Left ventricle myocardium superior (tissue), 1 donor: Measurements from ENCODE around the gene E2F2. TPM values are rescaled to one million over a fixed set of nuclear protein-coding genes. Genes with fewer than 3 reads are reported as not detected.

ENCODE experiments used
- ATAC-seq: fragments of 200-7000 bp; cut with Tn5 transposase; one replicate; pipeline ENCODE4 v1.9.1; 2020; ENCODE audit warnings: mild to moderate bottlenecking, moderate library complexity
- DNase-seq: peaks from one replicate; pipeline ENCODE4 v3.0.0-alpha.2; 2020
- intact Hi-C: fragments of 100-400 bp; cut with micrococcal nuclease; formaldehyde crosslinking; loops from one replicate; pipeline ENCODE4 v1.11.0; 2022
- total RNA-seq: library from RNA; stranded (reverse); fragmentation: NEBNext Ultra II Directional; extraction: Animal tissue kit (Norgen Biotek cat#: 25700); gene quantifications from one replicate; pipeline ENCODE4 v1.2.1, GENCODE V29; 2021
- donor health status: DM: no; HTN: yes; CAD: no; lungs with severe emphysema.

The E2F2 gene
- total RNA-seq, 1 donor from 2014 or later, result 0.35 TPM

DNA sequence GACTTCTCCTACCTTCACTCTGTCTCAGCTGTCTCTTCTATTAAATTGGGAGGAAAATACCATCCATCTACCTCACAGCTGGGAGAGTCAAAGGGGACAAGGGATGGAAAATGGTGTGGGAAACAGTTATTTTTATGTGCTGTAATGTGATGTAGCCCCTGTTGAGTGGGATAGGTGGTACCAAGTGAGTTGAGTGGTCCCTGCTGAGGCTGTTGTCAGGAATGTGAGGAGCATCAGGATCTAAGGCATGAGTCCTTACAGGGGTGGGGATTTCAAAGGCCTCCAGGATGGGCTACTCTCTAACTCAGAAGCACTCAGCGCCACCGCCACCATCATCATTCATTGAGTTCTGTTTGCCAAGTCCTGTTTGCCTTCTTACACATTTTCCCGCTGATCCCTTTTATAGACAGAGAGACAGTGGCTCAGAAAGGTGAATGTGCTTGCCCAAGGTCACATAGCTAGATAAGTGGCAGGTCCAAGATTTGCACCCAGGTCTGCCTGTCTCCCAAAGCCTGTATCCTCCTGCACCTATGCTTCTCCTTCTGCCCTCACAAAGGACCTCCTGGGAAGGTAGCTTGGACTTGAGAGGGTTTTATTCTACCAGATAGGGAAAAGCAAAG is 32.8 kb upstream of the E2F2 start:
- intact Hi-C loops, result no loop called here
- DNase-seq, result no peak
- no peak for ATAC-seq

DNA sequence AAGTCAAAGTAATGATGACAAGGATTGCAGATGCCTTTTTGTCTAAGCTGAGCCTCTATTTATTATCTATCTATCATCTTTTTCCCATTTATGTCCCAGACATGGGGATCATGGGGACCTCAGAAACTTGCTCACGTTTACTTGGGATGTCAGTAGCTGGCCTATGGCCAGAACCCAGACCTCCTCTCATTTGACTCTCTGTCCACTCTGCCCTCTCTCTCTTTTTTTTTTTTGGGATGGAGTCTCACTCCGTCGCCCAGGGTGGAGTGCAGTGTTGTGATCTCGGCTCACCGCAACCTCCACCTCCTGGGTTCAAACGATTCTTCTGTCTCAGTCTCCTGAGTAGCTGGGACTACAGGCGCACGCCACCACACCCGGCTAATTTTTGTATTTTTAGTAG is 32.0 kb upstream of the E2F2 start:
- intact Hi-C loops, result no loop called here
- ATAC-seq, result no peak
- DNase-seq, result peak; percentile 22

DNA sequence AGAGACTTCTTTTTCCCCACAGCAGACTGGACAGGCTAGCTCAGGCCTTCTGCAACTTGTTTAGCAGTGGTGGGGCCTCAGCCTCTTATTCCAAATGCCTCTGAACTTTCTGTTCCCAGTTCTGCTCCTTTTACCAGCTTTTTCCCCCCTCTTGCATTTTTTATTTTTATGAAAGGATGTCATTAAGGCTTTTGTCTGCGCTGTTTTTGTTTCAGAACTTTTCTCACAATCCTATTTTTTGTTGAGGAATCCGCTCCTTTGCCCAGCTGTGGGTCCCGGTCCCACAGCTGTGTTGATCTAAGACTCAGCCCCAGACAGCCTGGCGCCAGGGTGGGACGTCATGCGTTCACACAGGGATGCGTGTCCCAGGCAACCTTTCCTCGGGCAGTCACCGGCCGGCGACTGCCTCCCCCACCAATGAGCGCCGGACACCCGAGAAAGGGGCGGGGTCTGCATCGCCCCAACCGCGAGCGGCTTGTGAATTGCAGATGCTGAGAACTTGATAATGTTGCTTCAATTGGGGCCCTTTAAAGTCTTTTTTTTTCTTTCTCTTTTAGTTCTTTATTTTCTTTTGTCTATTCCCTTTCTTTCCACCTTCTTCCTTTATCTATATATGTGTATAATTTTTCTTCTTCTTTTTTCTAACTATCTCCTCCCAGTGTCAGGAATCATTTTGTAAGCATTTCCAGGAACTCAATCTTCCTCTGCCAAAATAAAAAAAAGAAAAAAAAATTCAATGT is 31.3 kb upstream of the E2F2 start:
- intact Hi-C loops, result no loop called here

DNA sequence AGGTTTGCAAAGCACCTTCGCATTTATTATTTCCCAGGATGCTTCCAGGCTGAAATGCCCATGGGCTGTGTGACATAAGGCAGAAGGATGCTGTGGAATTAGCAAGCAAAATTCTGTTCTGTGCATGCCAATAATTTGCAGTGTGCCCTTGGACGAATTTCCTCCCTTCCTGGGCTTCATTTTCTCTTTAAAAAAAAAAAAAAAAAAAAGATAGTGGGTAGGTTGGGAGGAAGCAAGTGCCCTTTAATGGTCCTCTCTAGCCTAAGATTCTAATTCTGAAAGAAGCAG is 30.7 kb upstream of the E2F2 start:
- DNase-seq (no peak), ATAC-seq (no peak)
- intact Hi-C loops, result no loop called here

More for the DNA sequence above, 31.3 kb upstream of the E2F2 start:
- DNase-seq, result peak; percentile 97
- ATAC-seq, result peak; percentile 85

DNA sequence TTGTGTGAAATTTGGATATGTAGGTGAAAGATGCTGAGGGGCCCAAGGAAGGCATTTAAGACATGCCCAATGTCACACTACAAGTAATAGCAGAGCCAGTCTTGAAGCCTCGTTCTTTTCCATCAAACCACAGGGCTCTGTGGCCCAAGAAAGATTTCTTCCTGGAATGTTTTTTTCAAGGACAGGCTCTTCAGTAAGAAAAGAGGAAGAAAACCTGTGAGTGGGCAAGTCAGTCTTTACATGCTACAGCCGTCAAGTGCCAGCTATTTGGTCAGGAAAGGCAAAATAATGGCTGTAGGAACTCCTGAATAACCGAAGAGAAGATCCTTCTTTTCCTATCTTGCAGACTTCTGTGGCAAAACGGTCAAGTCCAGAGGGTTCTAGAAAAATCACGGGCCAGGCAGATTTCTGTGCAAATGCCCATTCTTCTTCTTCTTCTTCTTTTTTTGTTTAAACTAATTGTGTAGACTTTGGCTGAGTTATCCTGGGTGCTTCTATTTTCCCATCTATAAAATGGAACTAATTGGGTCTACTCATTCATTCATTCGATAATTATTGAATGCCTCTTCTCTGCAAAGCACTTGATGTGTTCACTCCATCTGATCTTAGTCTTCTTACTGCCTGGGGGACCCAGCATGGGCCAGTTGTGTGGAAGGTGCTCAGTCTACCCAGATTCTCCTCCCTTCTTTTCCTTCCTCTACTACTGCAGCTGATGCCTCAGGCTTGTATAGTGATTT is 30.2 kb upstream of the E2F2 start:
- intact Hi-C loops, result no loop called here
- ATAC-seq, result no peak
- no peak for DNase-seq

DNA sequence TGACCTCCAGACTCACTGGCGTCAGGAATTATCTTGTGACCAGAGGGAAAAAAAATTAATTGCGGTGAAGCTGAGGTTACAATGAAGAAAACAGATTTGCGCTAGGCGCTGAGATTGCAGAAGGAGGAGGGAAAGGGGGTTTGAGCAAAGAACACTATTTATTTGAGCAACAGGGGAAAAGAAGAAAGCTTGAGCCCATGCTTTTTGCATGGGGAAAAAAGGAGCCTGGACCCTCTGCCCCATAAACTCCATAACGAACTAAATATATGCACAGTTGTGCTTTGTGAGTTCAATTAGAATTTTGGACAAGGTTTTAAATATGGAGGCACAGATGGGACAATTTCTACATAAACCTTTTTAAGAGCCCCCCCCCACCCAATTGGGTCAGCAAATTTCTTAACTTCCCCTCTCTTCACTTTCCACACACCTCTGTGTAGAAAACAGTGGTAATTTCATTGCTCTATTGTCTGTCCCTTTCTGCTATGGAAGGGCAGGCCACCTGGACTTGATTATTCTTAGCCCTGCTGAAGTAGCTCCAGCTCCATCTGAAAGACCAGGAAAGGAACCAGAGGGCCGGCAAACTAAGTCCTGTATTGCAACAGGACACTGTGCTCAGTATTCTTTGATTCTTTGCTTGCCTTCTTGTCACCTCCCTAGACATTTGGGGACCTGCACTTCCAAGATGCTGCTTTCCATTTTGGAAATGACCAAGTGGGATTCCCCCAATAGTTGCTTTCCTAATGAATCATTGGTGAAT is 29.1 kb upstream of the E2F2 start:
- ATAC-seq, result no peak
- intact Hi-C loops, result no loop called here
- no peak for DNase-seq

DNA sequence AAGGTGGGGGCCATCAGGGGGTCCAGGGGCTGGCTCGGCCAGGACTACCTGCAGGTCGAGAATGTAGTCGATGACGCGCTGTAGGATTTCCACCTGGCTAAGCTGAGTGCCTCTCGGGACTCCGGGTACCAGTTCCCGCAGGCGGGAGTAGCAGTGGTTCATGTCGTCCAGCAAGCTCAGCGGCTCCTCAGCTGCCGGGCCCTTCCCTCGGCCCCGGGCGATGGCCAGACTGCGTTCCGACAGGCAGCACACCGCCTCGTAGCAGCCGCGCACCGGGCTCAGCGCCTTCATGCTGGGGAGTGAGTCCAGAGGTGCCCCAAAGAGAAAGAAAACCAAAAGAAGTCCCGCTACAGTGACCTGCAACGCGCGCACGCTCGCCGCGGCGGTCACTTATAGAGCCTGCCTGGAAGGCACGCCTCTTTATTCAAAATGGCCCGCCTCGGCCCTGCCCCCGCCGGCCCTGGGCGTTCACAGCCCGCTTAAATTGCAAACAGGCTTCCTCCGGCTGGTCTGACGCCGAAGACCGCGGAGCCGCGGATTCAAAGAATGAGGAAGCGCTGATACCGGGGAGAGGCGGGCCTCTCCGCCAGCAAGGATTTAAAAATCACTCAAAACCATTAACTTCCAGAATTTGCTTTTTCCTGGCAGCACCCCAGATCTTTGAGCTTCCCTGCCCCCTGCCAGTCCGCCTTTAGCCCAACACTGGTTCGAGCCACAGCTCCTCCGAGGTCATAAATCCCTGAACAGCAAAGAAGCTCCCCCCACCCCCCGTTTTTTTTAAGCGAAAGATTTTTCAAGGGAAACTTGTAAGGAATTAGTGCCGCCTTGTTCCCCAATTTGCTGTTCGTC is 28.3 kb upstream of the E2F2 start, which contains the start of gene ID3:
ID3 (minus strand) TSS at position 366 of the 849 bp plus-strand sequence; CDS start at position 291, 75 bp downstream.
- intact Hi-C loops, result no loop called here
- ATAC-seq (peak; percentile 76), DNase-seq (peak; percentile 98)

DNA sequence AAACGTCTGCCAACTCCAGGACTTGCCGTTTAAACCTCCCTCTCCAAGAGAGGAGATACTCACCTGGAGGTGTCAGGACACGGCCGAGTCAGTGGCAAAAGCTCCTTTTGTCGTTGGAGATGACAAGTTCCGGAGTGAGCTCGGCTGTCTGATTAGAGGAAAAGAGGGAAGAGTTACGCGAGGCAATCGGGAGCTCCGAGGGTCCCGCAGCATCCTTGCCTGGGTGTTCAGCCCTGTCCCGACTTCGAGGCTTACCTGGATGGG is 27.8 kb upstream of the E2F2 start:
- ATAC-seq, result no peak
- intact Hi-C loops, result no loop called here
- DNase-seq, result no peak

DNA sequence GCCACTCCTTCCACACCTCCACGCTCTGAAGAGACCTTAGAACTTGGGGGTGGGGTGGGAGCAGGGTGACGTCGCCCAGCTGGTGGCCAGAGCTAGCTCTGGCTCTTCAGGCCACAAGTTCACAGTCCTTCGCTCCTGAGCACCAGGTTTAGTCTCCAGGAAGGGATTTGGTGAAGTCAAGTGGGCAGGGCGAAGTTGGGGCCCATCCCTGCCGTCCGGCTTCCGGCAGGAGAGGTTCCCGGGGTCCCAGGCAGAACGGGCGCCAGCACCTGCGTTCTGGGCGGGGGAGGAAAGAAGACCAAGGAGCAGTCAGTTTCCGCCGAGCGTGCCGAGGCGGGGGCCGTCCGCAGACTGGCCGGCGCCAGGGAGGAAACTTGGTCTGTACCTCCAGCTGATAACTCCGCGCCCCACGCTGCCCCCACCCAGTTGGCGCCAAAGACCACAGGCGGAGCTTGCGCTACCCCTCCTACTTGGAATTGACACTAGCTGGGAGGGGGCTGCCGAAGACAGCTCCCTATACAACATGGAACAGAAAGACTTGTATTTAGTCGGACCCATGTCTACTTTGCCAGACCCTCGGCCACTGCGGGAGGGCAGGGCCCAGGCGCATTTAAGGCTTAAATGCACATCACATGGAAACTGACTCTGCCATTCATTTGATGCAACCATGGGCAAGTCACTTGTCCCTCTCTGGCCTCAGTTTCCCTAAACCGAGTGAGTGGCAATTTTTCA is 27.3 kb upstream of the E2F2 start:
- intact Hi-C loops, result no loop called here
- peak; percentile 76 for DNase-seq
- peak; percentile 2 for ATAC-seq

DNA sequence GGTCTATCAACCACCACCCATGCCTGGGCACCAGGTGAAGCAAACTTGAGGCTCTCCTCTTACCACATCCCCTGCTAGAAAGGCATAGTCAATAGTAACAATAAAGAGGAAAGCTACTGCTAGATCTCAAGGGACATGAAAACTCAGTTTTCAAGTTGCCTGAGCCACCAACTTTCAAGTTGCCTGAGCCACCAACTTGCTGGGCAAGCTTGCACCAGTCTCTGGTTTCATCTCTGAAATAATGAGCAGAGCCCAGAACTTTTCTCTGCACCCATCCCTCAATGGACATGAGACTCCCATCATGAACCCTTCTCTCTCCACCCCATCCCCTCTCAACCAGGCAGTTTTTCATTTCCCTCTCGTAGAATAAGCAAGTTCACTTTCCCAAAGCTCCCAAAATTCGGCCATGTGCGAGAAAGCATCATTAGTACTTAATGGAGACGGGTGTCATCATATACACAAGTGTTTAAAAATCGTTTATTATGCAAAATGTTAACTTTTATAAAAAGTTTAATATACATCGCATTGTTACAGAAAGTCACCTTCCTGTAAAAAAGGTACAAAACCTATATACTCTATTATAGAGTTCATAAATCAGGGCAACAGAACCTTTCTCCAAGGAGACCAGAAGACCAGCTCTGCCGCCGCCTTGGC is 26.6 kb upstream of the E2F2 start:
- ATAC-seq (no peak), DNase-seq (no peak)
- intact Hi-C loops, result no loop called here

DNA sequence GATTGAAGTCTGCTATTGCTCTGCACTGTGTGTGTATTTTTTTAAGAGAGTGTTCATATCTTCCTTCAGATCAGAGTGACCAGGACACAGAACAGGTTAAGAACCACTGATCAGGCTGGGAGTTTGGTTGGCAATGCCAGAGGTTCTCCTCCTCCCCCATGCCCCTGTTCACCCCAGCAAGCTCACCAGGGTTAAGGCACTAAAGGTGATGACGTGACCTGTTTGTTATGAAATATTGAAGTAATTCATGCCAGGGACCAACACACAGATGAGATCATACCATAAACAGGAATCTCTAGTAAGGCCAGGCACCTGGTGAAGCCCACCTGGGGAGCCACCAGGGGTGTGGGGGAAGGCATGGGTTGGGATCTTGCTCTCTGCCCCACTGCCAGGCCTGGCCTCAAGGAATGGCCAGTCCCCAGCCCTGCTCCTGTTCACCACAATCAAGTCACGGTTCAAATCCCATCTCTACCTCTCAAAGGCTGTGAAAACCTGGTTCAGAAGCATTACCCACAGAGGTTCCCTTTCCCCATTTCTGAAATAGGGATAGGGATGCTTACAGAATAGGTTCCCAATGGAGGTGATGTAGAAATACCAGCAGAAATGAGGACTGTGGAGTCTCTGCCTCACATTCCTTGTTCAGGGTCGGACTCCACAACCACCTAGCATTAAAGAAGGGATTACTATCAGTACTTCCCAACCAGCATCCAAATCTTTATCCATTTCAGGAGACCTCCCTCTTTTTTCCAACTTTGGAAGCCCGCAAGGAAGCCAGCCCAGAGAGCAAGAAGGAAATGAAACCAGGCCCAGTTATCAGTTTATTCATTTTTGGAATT is 25.8 kb upstream of the E2F2 start:
- intact Hi-C loops, result no loop called here
- DNase-seq, result no peak
- ATAC-seq, result no peak

DNA sequence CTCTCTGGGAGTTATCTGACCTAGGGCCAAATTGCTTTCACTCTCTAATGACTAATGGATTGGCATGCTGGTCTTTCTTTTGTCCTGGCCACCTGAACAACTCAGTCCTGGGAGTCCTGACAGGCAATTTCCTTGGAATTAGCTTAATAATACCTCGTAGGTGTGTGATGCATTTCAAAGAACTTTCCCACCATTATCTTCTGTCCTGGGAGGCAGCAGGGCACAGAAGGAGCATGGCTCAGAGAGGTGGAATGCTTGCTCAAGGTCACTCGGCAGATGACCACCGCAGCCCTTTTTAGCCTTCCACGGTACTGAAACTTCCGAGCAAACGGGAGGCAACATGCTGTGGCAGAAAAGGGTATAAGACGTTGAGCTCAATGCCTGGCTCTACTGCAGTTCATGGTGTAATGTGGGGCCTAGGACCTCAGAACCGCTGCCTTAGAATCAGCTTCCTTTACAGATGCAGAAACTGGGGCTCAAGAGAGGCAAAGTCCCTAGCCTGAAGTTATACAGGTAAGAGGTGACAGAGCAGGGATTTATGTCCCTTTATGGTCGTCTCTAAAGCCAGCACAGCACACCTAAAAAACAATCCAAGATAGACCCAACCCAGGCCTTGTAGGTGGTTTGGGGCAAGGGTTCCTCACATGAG is 25.1 kb upstream of the E2F2 start:
- ATAC-seq (no peak), DNase-seq (no peak)
- intact Hi-C loops, result no loop called here

DNA sequence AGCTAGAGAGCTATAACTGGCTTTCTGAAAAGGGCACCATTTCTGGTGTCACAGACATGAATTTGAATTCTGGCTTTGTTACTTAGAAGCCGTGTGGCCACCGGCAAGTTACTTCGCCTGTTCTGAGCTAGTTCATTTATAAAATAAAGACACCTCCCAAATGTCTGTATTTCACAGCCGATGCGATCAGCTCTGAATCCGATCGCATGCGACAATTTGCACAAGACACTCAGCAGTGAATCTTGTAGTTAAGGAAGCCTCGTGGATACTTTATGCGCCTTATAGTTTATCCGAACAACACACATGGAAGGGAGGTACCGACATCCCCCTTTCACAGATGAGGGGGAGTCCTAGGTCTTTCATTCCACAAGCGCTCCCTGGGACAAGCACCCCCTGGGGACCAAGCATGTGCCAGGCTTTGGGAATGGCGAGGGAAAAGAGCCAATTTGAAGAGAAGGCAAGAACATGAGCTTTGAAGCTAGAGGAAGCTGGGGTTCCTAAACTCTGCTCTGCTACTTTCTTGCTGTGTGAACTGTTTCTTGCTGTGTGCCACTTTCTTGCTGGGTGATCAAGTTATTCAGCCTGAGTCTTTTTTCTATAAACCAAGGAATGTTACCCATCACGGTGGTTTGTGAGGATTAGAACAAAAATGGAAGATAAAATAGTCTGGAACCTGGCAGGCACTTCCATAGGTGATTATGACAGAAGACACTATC is 24.4 kb upstream of the E2F2 start:
- DNase-seq, result peak; percentile 51
- ATAC-seq, result no peak
- intact Hi-C loops, result no loop called here

DNA sequence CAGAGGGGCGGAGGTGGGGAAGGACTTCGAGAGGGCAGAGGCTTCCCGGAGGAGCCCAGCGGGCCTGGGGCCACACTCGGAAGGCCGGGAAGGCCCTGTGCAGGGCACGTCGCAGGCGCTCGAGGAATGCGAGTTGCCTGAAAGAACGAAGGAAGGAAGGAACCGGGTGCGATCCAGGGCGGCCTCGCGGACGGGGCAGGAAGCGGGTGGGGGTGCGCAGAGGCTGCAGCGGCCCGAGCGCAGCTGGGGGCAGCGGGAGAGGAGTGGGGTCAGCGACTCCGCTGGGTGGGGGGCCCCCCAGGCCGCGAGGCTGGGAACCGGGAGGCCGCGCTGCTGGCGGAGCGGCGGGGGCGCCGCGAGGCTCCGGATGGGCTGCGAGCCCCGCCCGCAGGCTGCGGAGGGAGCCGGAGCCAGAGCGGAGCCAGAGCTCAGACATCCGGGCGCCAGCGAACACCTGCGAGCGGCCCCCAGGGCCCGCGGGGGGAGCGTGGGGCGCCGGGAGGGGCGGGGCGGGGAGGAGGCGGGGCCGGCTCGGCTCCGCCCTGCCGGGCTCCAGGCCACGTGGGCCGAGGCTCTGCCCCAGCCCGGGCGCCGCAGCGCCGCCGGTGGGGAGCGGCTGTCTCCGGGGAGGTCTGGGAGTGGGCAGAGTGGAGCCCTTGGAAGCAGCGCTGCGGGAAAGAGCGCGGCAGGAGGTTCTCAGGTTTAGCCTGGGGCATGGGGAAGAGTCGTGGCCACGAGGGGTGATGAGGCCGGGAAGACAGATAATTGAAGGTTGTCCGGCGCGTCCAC is 23.6 kb upstream of the E2F2 start:
- DNase-seq (peak; percentile 90), ATAC-seq (peak; percentile 79)
- intact Hi-C loops, result no loop called here

DNA sequence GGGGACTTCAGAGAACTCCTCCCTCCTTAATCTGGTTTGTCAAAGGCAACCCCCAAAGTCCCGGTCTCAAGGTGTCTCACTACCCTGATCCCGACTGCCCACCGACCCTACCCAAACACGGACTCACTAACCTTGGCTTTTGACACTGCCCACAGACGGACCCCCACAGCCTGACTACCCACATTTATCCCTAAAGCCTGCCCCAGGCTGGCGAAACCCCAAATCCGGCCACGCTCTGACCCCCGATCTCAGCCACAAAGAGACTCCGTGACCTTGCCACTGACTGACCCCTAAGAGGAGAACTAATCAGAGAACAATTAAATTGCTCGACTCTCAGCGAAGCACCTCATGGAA is 23.1 kb upstream of the E2F2 start:
- ATAC-seq (no peak), DNase-seq (no peak)
- intact Hi-C loops, result no loop called here
